ENCODE results near the gene SPPL3.

The SPPL3 gene

DNA sequence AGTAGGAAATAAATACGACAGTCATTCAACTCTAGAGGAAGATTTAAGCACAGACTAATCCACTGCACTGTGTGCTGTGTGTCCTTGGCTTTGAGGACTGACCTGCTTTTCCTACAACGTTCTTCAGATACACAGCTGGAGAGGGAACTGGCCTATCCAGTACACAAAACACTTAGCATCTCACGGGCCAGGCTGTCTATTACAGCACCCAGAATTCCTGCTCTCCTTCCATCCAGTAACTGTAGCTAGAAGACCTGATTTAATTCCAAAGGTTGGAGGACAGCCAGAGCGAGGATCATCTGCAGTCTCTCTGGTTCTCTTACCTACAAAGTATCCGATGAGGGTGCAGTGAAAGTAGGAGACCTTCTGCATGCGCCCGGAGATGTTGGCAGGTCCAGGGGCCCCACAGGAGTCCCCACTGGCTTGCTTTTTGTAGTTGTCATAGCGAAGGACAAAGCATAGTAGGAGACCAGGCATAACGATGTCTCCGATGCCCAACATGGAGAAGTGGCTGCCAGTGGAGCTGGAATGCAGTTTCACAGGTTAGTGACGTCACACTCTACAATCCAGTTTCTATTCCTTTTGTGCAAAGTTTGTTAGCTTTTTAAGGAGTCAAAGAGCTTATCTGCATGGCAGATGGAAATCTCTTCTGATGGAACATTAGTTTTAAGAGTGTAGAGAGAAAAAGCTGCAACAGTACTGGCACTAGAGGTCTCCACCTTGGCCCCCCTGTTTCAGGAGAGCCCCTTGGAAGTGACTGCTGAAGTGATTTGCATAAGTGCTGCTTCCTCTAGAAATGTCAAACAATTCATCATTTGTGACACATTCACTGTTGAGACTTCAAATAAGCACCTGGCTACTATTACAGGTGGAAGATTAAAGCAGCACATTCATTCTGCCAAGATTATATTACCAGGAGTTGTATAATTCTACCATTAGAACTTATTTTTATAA, 136.8 kb downstream of the SPPL3 start:
- DNase-seq = no peak

GRCh38 chr12:120766566-120766965, 137.6 kb downstream of the SPPL3 start:
- DNase-seq = no peak

DNA sequence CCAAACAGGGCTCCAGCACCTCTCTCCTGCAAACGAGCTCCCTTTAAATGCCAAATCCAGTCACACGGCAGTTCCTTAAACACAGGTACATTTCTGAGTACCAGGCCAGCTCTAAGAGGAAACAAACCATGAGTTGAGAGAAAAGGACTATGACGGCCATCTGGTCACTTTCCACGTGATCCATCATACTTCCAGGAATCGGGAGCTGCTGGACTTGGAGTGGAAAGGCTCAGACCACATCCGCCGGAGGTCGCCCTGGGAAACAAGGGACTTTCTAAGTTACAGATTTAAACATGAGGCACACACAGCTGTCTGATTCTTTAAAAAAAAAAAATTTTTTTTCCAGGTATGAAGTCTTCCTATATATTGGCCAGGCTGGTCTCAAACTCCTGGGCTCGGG, 139.3 kb downstream of the SPPL3 start:
- no peak for DNase-seq

DNA sequence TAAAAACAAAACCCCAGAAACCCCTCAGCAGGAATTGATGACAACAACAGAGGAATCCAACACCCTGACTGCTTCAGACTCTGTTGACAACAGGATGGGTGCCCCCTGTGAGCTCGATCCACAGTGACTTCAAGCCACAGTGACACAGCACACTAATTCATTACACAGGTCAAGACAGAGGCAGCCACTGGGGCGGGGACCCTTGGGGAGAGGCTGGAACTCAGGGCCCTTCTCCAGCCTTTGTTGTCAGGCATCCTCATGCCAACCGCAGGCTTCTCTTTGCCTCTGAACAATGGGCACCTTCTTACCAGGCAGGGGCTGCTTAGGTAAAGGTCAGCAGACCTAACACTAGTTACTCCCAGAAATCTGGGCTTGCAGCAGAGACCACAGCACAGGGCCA, 140.9 kb downstream of the SPPL3 start:
- DNase-seq = no peak

- DNase-seq = no peak
Observed at GRCh38 chr12:120762086-120762485, 142.1 kb downstream of the SPPL3 start.

- no peak for DNase-seq
Observed at GRCh38 chr12:120761519-120761934, 142.6 kb downstream of the SPPL3 start.

DNA sequence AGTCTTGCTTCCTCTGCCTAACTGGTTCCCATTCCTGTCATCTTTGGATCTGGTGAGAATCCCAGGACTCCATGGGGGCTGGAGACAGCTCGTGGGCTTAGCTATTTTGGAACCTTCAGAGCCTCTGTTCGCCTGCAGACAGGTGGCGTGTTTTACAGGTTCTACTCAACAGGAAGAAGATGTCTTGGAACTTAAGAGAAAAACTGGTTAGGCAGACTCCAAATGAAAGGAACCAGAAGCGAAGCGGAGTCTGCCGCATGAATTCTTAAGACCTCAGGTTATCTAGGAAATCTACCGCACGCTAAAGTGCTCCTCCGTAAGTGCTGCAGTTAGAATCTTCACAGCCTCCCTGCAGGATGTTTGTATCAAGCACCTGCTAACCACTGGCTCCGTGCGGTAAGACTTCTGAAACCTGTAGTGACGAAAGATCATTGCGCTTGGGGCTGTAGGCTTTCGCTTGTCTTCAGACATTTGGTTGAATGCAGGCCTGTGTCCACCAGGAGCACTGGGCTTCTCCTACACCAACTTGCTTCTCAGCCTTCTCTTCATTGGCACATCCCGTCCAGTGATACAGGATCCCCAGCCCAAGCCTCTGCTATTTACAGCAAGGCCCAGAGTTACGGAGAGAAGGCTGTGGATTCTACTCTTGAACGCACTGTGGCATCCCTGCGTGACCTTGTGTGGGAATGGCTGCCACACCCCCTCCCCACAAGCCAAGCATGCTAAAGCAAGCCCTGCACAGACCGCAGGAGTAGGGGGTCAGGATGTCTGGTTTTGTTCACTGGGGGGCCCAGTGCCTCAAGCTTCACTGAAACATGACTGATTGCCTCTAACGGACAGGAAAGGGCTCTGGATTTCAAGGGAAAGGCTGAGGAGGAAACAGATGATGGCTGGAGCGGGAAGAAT, 143.6 kb downstream of the SPPL3 start:
- no peak for DNase-seq

DNA sequence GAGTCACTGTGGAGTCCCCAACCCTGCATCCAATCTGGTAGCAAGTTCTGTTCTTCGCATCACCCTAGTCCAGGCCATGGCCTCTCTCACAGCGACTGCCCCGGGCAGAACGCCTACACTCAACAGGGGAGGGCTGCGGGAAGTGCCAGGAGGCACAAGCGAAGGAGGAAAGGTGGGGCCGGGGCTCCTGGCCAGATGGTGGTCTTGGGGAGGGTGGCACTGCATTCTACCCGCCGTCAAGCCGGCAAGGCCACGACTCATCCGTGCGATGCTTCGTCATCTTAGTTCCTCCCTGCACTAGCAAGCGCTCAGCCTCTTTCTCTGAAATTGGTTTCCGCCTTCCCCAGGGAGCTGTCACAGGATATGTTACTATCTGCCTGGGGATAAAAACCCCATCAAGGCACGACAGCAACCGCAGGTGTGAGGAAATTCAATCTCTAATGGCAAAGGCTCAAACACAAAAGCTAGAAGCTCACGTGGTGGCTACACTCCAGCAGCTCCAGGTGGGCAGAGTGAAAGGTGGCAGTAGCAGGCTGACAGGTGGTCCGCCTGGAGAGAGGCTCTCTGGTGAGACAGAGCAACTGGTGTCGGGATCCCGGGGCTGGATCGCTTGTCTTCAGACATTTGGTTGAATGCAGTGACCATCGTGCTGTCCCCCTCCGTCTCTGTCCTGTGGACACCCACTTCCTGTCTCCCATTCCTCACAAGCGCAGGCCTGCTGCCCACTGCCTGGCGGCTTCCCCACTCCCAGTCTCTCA, 144.4 kb downstream of the SPPL3 start:
- no peak for DNase-seq

GRCh38 chr12:120758798-120759590, 145.2 kb downstream of the SPPL3 start:
- DNase-seq = no peak

DNA sequence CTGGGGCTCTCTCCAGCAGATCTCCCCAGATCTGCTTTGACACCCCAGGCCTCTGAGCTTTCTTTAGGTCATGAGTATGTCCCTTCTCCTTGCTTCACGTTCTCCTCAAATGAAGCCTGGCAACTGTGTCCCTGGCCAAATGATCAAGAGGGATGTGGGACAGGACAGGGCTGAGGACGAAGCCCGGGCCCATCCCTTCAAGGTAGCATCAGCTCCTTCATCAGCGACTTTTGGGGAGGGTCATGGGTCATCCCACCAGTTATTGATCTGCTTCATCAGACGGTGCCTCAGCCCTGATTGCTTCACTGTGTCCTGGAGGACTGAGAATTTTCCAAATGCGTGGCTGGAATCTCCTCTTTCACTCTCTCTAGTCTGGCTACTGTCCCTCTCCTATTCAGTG, 146.2 kb downstream of the SPPL3 start:
- no peak for DNase-seq

GRCh38 chr12:120757226-120757742, 146.9 kb downstream of the SPPL3 start:
- DNase-seq = no peak

- DNase-seq = no peak
Observed at GRCh38 chr12:120755269-120755668, 148.9 kb downstream of the SPPL3 start.

GRCh38 chr12:120754792-120755191, 149.4 kb downstream of the SPPL3 start:
- DNase-seq = no peak

GRCh38 chr12:120751389-120751788, 152.8 kb downstream of the SPPL3 start:
- no peak for DNase-seq

DNA sequence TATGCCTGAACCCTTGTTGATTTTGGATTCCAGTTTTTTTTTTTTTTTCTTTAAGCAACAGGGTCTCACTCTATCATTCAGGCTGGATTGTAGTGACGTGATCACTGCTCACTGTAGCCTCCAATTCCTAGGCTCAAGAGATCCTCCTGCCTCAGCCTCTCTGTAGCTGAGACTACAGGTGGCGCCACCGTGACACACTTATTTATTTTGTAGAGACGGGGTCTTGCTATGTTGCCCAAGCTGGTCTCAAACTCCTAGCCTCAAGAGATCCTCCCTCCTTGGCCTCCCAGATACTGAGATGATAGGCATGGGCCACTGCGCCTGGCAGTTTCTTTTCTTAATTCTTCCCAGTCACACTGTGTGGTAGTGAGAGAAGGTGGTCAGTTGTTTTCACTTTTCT, 153.4 kb downstream of the SPPL3 start:
- no peak for DNase-seq

- no peak for DNase-seq
Observed at GRCh38 chr12:120749256-120749655, 154.9 kb downstream of the SPPL3 start.

DNA sequence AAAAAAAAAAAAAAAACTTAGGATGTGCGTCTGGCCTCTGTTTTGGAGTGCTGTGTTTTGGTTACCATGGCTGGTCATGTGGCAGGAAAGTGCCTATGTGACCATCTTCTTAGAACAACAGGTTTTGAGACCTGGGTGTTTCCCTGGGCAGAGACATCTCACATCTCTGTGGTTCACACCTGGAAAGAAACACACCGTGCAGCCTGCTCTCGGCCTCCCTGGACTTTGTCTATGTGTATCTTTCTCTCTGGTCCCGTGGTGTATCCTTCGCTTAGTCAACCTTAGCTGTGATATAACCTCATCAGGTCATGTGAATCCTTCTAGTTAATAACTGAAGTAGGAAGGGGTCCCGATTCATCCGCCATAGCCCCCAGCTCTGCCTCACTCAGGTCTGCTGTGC, 155.9 kb downstream of the SPPL3 start:
- DNase-seq = no peak

- DNase-seq = no peak
Observed at GRCh38 chr12:120744922-120745493, 159.2 kb downstream of the SPPL3 start.

DNA sequence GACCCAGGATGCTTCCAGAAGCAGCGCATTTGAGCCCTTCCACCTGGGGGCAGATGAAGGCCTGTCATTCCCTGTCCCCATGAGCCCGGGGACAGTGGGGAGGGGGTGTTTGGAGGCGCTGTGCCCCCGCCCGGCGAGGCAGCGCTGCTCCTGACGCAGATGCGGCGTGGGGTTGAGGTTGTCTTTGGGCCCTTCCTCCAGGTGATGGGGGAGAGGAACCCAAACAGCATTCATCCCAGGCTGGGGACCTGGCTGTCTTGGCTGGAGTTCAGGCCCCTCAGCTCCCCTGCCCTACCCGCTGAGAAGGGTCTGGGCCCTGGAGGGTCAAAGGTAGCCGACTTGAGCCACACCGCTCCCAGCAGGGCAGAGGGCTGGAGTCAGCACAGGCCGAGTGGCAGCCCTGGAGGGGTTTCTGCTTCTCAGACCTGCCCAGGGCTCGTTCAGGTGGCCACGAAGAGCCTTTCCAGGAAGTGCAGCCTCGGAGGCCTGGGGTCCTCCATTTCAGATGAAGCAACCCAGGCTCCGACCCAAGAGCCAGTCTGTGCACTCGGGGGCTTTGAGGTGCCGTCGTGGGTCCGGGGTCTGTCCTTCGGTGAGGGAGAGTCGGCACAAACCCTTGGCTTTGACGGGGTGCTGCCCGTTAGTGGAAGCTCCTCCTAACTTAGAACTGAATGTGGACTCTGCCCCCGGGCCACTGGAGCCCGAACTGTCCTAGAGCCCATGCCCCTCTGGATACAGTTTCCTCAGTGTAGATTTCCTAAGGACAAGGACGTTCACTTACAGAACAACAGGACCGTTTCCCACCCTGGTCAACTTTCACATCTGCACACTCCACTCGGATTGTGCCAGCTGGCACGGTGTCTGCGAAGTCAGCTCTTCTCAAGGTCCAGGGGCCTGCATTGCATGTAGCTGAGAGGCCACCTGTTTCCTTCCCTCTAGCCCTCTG, 162.4 kb downstream of the SPPL3 start:
- no peak for DNase-seq

- DNase-seq = no peak
Observed at GRCh38 chr12:120740871-120741270, 163.3 kb downstream of the SPPL3 start.
